Neural progenitor cell (in vitro differentiated cells): ENCODE results near the gene TULP1. TPM values are rescaled to one million over a fixed set of nuclear protein-coding genes. Genes with fewer than 3 reads are reported as not detected.

ENCODE experiments used
- DNase-seq: peaks from one replicate; pipeline ENCODE4 v3.0.0-alpha.2; 2016; ENCODE audit warnings: low spot score
- H2AFZ ChIP-seq: fragments of 200-600 bp; sonication (generic); replicated peaks from 2 replicates; pipeline ENCODE4 v1.6.1; 2016; ENCODE audit warnings: antibody characterized with exemption
- H3F3A ChIP-seq: fragments of 200-600 bp; sonication (generic); 2 replicates; pipeline ENCODE4 v1.6.1; 2016; ENCODE audit warnings: antibody characterized with exemption, low read depth
- H3K27ac ChIP-seq: fragments of 200-600 bp; sonication (generic); 2 replicates; pipeline ENCODE4 v1.5.1; 2016; ENCODE audit warnings: mild to moderate bottlenecking
- H3K27me3 ChIP-seq: fragments of 200-600 bp; sonication (generic); 2 replicates; pipeline ENCODE4 v1.6.1; 2016; ENCODE audit warnings: mild to moderate bottlenecking, moderate library complexity
- H3K36me3 ChIP-seq: fragments of 200-600 bp; sonication (generic); 2 replicates; pipeline ENCODE4 v1.5.1; 2016
- H3K4me1 ChIP-seq: fragments of 200-600 bp; sonication (generic); 2 replicates; pipeline ENCODE4 v1.6.1; 2016; ENCODE audit warnings: mixed run types
- H3K4me2 ChIP-seq: fragments of 200-600 bp; sonication (generic); 2 replicates; pipeline ENCODE4 v1.6.1; 2016
- H3K4me3 ChIP-seq: fragments of 200-600 bp; sonication (generic); 2 replicates; pipeline ENCODE4 v1.5.1; 2016
- H3K79me2 ChIP-seq: fragments of 200-600 bp; sonication (generic); 2 replicates; pipeline ENCODE4 v1.6.1; 2016; ENCODE audit warnings: low read depth
- H3K9ac ChIP-seq: fragments of 200-600 bp; sonication (generic); 2 replicates; pipeline ENCODE4 v1.6.1; 2016
- H3K9me3 ChIP-seq: fragments of 200-600 bp; sonication (generic); 2 replicates; pipeline ENCODE4 v1.5.1; 2016; ENCODE audit warnings: low read depth
- H4K20me1 ChIP-seq: fragments of 200-600 bp; sonication (generic); 2 replicates; pipeline ENCODE4 v1.6.1; 2016; ENCODE audit warnings: low read depth
- H3K27ac Mint-ChIP-seq: 3 replicates; pipeline ENCODE4 v1.8.0; 2021; ENCODE audit warnings: mixed read lengths
- H3K27me3 Mint-ChIP-seq: 2 replicates; pipeline ENCODE4 v1.8.0; 2022; ENCODE audit warnings: low read depth, mild to moderate bottlenecking, inconsistent platforms, moderate library complexity, mixed read lengths; ENCODE audit not compliant: insufficient read depth
- H3K36me3 Mint-ChIP-seq: 3 replicates; pipeline ENCODE4 v1.8.0; 2021; ENCODE audit warnings: mixed read lengths
- H3K4me1 Mint-ChIP-seq: 3 replicates; pipeline ENCODE4 v1.8.0; 2021; ENCODE audit warnings: mixed read lengths
- H3K4me3 Mint-ChIP-seq: 3 replicates; pipeline ENCODE4 v1.8.0; 2021; ENCODE audit warnings: mild to moderate bottlenecking, moderate library complexity, mixed read lengths
- H3K9me3 Mint-ChIP-seq: 3 replicates; pipeline ENCODE4 v1.8.0; 2020; ENCODE audit warnings: mixed read lengths
- CTCF ChIP-seq: fragments of 200-600 bp; sonication (generic); IDR thresholded peaks from 2 replicates; pipeline ENCODE4 v1.5.1; 2017; ENCODE audit warnings: antibody characterized with exemption, mild to moderate bottlenecking
- EZH2 ChIP-seq: fragments of 200-600 bp; sonication (generic); IDR thresholded peaks from 2 replicates; pipeline ENCODE4 v1.6.1; 2017; ENCODE audit warnings: antibody characterized with exemption, mild to moderate bottlenecking, moderate library complexity
- EZH2phosphoT487 ChIP-seq: fragments of 200-600 bp; sonication (generic); IDR thresholded peaks from 2 replicates; pipeline ENCODE4 v1.6.1; 2017; ENCODE audit warnings: antibody characterized with exemption
- microRNA-seq: library from miRNA; unstranded; fragments of <30 nt; microRNA quantifications from one replicate; pipeline ENCODE4, GENCODE V29; 2016
- small RNA-seq: library from RNA; depleted of rRNA; stranded (forward); fragments of <200 nt; gene quantifications from one replicate; pipeline ENCODE3, GENCODE V24; 2015
- total RNA-seq: library from RNA; depleted of rRNA; stranded (reverse); fragments of >200 nt; gene quantifications from 2 replicates; pipeline ENCODE4 v1.2.3, GENCODE V29; 2015; ENCODE audit warnings: low replicate concordance

TULP1 gene
- total RNA-seq, 1 donor from 2014 or later: not detected

- Histone ChIP-seq H3K9ac (no peak overlapping the region), H3K27ac (no peak overlapping the region), H3K79me2 (no peaks in the 10 kb centered on the region), H3F3A (peaks cover 25% of the 10 kb centered on the region), H3K4me2 (peak overlapping the region; percentile 67), H3K4me3 (peak overlapping the region; percentile 55), H3K9me3 (no peaks in the 10 kb centered on the region), H3K27me3 (peaks cover 32% of the 10 kb centered on the region), H3K4me1 (peaks cover 30% of the 10 kb centered on the region), H2AFZ (no peak overlapping the region), H4K20me1 (peaks cover 2% of the 10 kb centered on the region), H3K36me3 (no peaks in the 10 kb centered on the region)
- H3K4me1 Mint-ChIP-seq: peaks cover 38% of the 10 kb centered on the region
- H3K9me3 Mint-ChIP-seq: no peaks in the 10 kb centered on the region
- peak overlapping the region; percentile 76 for H3K4me3 Mint-ChIP-seq
- H3K27ac Mint-ChIP-seq: no peak overlapping the region
- H3K27me3 Mint-ChIP-seq: peaks cover 13% of the 10 kb centered on the region
- TF ChIP-seq EZH2 (no peak), CTCF (no peak), EZH2phosphoT487 (no peak)
- DNase-seq: no peak
- peaks cover 9% of the 10 kb centered on the region for H3K36me3 Mint-ChIP-seq
These were observed 61.1 kb downstream of the TULP1 start for GRCh38 chr6:35451354-35452182.

GRCh38 chr6:35449287-35449881 lies 63.3 kb downstream of the TULP1 start:
- peaks cover 9% of the 10 kb centered on the region for H3K27me3 Mint-ChIP-seq
- DNase-seq: peak; percentile 85
- no peak overlapping the region for H3K4me3 ChIP-seq
- no peaks in the 10 kb centered on the region for H3K9me3 ChIP-seq
- H3K36me3 Mint-ChIP-seq: no peaks in the 10 kb centered on the region
- peaks cover 32% of the 10 kb centered on the region for H3K27me3 ChIP-seq
- H3K9ac ChIP-seq: no peak overlapping the region
- no peak for TF ChIP-seq EZH2
- peak; percentile 76 for TF ChIP-seq CTCF
- no peak for TF ChIP-seq EZH2phosphoT487
- H3F3A ChIP-seq: peaks cover 18% of the 10 kb centered on the region
- no peak overlapping the region for H3K4me2 ChIP-seq
- no peaks in the 10 kb centered on the region for H3K79me2 ChIP-seq
- H2AFZ ChIP-seq: no peak overlapping the region
- no peak overlapping the region for H3K27ac ChIP-seq
- H4K20me1 ChIP-seq: peaks cover 2% of the 10 kb centered on the region
- no peak overlapping the region for H3K4me3 Mint-ChIP-seq
- no peaks in the 10 kb centered on the region for H3K9me3 Mint-ChIP-seq
- peaks cover 24% of the 10 kb centered on the region for H3K4me1 ChIP-seq
- H3K36me3 ChIP-seq: no peaks in the 10 kb centered on the region
- peaks cover 26% of the 10 kb centered on the region for H3K4me1 Mint-ChIP-seq
- no peak overlapping the region for H3K27ac Mint-ChIP-seq

- H3K4me2 ChIP-seq: no peak overlapping the region
- TF ChIP-seq EZH2phosphoT487: no peak
- no peak for TF ChIP-seq EZH2
- TF ChIP-seq CTCF: no peak
- H3K4me1 ChIP-seq: peaks cover 13% of the 10 kb centered on the region
- DNase-seq: no peak
- no peak overlapping the region for H3K4me3 Mint-ChIP-seq
- peaks cover 14% of the 10 kb centered on the region for H3K4me1 Mint-ChIP-seq
- H3K27me3 ChIP-seq: peaks cover 29% of the 10 kb centered on the region
- H3F3A ChIP-seq: peaks cover 11% of the 10 kb centered on the region
- H3K9me3 Mint-ChIP-seq: no peaks in the 10 kb centered on the region
- H2AFZ ChIP-seq: no peak overlapping the region
- no peaks in the 10 kb centered on the region for H3K79me2 ChIP-seq
- H4K20me1 ChIP-seq: no peaks in the 10 kb centered on the region
- no peak overlapping the region for H3K4me3 ChIP-seq
- H3K27me3 Mint-ChIP-seq: peaks cover 9% of the 10 kb centered on the region
- H3K27ac Mint-ChIP-seq: no peak overlapping the region
- no peaks in the 10 kb centered on the region for H3K36me3 Mint-ChIP-seq
- H3K9me3 ChIP-seq: no peaks in the 10 kb centered on the region
- no peaks in the 10 kb centered on the region for H3K36me3 ChIP-seq
- H3K27ac ChIP-seq: no peak overlapping the region
- H3K9ac ChIP-seq: no peak overlapping the region
These were observed 64.5 kb downstream of the TULP1 start for GRCh38 chr6:35448191-35448590.

Small RNA genes within 50 kb of the gene (microRNA-seq; reads per million reads assigned to microRNA genes)
- gene MIR7111: not detected

Small RNA genes within 50 kb of the gene (small RNA-seq; reads per million reads assigned to genes)
- gene MIR7111: not detected

Other genes with a start within 250 kb of the TULP1 start
- 0.17 and 0.19 TPM in 2 replicates for gene DEF6, start 215.1 kb downstream of the TULP1 start, total RNA-seq
- 4.9 and 8.2 TPM in 2 replicates for gene PPARD, start 170.3 kb downstream of the TULP1 start, total RNA-seq
- gene FANCE, start 60.6 kb downstream of the TULP1 start, total RNA-seq: 9.3 and 23.9 TPM in 2 replicates
- 2,002 and 2,026 TPM in 2 replicates for gene RPL10A, start 44.5 kb downstream of the TULP1 start, total RNA-seq
- 9.7 and 23.5 TPM in 2 replicates for gene TEAD3, start 15.8 kb downstream of the TULP1 start, total RNA-seq
- gene FKBP5, start 176.0 kb upstream of the TULP1 start, total RNA-seq: 19.8 and 20.9 TPM in 2 replicates
- 1.0 and 1.9 TPM in 2 replicates for gene ARMC12, start 224.1 kb upstream of the TULP1 start, total RNA-seq